Chondrocyte (in vitro differentiated cells): ENCODE measurements around the gene RPL13. TPM values are rescaled to one million over a fixed set of nuclear protein-coding genes. Genes with fewer than 3 reads are reported as not detected.

Experiments used
- DNase-seq: peaks from one replicate; pipeline ENCODE4 v3.0.0; 2021; ENCODE audit warnings: mixed read lengths, low spot score
- H3K27ac Mint-ChIP-seq: one replicate; pipeline ENCODE4 v1.8.0; 2021; ENCODE audit warnings: mild to moderate bottlenecking, moderate library complexity, mixed read lengths; ENCODE audit not compliant: unreplicated experiment
- H3K27me3 Mint-ChIP-seq: 2 replicates; pipeline ENCODE4 v1.8.0; 2021; ENCODE audit warnings: low read depth, mixed read lengths
- H3K36me3 Mint-ChIP-seq: 2 replicates; pipeline ENCODE4 v1.8.0; 2021; ENCODE audit warnings: low read depth, mixed read lengths
- H3K4me1 Mint-ChIP-seq: 2 replicates; pipeline ENCODE4 v1.8.0; 2021; ENCODE audit warnings: low read depth, mild to moderate bottlenecking, mixed read lengths
- H3K4me3 Mint-ChIP-seq: one replicate; pipeline ENCODE4 v1.8.0; 2021; ENCODE audit warnings: mild to moderate bottlenecking, moderate library complexity, mixed read lengths; ENCODE audit not compliant: unreplicated experiment
- H3K9me3 Mint-ChIP-seq: 2 replicates; pipeline ENCODE4 v1.8.0; 2021; ENCODE audit warnings: low read depth, mixed read lengths
- total RNA-seq: library from RNA; stranded (reverse); gene quantifications from 3 replicates; pipeline ENCODE4 v1.2.1, GENCODE V29; 2021
- TF ChIP-seq, protein P1 (sequence below): fragments of 200-600 bp; sonication (generic); IDR thresholded peaks from 2 replicates; pipeline ENCODE4 v1.5.0; 2021; ENCODE audit warnings: antibody characterized with exemption, mild to moderate bottlenecking, moderate library complexity

The RPL13 gene
- total RNA-seq, 1 donor from 2014 or later, result 1,149 TPM

- H3K27me3 Mint-ChIP-seq, result no peaks in the 10 kb centered on the region
- DNase-seq, result no peak
- TF ChIP-seq, protein P1, sequence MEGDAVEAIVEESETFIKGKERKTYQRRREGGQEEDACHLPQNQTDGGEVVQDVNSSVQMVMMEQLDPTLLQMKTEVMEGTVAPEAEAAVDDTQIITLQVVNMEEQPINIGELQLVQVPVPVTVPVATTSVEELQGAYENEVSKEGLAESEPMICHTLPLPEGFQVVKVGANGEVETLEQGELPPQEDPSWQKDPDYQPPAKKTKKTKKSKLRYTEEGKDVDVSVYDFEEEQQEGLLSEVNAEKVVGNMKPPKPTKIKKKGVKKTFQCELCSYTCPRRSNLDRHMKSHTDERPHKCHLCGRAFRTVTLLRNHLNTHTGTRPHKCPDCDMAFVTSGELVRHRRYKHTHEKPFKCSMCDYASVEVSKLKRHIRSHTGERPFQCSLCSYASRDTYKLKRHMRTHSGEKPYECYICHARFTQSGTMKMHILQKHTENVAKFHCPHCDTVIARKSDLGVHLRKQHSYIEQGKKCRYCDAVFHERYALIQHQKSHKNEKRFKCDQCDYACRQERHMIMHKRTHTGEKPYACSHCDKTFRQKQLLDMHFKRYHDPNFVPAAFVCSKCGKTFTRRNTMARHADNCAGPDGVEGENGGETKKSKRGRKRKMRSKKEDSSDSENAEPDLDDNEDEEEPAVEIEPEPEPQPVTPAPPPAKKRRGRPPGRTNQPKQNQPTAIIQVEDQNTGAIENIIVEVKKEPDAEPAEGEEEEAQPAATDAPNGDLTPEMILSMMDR, result no peak
- peaks cover 15% of the 10 kb centered on the region for H3K4me1 Mint-ChIP-seq
- no peaks in the 10 kb centered on the region for H3K9me3 Mint-ChIP-seq
- no peak overlapping the region for H3K27ac Mint-ChIP-seq
- H3K36me3 Mint-ChIP-seq, result no peaks in the 10 kb centered on the region
- no peak overlapping the region for H3K4me3 Mint-ChIP-seq
Observed at GRCh38 chr16:89606006-89606405, 45.5 kb downstream of the RPL13 start.

DNA sequence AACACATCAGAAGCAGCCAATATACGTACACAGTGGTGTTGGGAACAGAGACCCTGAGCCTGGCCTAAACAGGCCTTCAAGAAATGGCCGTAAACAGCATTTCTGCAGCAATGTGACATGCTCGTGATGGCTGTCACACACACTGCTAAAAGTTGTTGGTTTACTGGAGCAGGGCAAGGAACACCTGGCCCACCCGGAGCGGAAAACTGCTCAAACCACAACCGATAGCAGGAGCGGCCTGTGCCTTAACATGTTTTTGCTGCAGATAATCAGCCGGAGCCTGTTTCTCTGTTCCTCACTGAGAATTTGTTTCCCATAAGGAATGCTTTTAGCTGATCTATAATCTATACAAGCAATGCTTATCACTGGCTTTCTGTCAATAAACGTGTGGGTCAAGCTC is 47.0 kb downstream of the RPL13 start:
- Mint-ChIP-seq H3K27me3 (no peaks in the 10 kb centered on the region), H3K36me3 (no peaks in the 10 kb centered on the region)
- TF ChIP-seq, protein P1, result no peak

DNA sequence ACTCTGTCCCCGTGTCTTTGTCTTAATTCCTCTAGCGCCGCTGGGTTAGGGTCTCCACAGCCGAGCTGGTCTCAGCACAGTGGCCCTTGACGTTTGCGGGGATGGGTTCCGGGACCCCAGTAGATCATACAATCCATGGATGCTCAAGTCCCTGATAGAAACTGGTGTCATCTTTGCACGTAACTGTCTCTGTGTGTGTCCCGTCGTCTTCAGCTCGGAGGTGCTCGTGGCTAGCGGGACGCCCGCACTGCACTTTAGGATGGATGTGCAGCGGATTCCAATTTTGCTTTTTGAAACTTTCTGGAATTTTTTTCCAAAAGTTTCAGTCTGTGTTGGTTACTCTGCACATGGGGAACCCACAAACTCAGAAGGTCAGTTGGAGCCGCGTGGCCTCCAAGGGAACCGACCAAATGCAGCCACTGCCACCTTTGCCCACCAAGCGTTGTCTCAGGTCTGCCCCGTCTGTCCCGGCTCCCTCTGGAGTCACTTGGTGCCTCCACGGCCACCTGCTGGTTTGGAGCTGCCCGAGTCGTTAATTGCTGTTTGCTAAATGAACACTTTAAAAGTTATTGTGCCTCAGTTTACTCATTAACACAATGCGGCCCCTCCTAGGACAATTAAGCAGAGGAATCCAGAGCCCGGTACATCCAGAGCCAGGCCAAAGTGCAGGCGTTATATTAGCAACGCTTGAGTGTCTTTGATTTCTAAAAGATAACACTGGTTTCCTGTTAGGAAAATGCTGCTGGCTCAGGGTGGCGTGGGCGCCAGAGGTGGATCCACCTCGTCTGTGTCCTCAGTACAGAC is 47.7 kb downstream of the RPL13 start:
- peaks cover 3% of the 10 kb centered on the region for H3K4me1 Mint-ChIP-seq
- no peak overlapping the region for H3K27ac Mint-ChIP-seq
- H3K36me3 Mint-ChIP-seq, result no peaks in the 10 kb centered on the region
- DNase-seq, result no peak
- no peaks in the 10 kb centered on the region for H3K9me3 Mint-ChIP-seq
- H3K4me3 Mint-ChIP-seq, result no peak overlapping the region
- TF ChIP-seq, protein P1, result no peak
- no peaks in the 10 kb centered on the region for H3K27me3 Mint-ChIP-seq

More for the DNA sequence above, 47.0 kb downstream of the RPL13 start:
- DNase-seq, result no peak
- Mint-ChIP-seq H3K4me1 (peaks cover 7% of the 10 kb centered on the region), H3K4me3 (no peak overlapping the region), H3K27ac (no peak overlapping the region), H3K9me3 (no peaks in the 10 kb centered on the region)

DNA sequence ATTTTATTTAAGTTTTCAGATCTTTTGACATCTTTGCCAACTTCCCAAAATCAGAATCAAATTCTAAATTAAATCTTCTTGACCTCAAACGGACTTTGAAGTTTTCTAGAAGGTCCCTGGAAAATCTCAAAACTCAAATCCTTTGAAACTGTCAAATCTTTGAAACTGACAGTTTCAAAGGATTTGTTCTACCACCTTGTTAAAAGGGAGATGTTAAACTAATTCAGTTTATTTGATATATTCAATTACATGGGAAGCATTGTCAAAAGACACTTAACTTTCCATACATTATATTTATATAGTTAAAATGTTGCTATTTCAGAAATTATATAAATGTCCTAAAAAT is 49.6 kb downstream of the RPL13 start:
- peaks cover 3% of the 10 kb centered on the region for H3K4me1 Mint-ChIP-seq
- H3K9me3 Mint-ChIP-seq, result no peaks in the 10 kb centered on the region
- no peak overlapping the region for H3K27ac Mint-ChIP-seq
- TF ChIP-seq, protein P1, result no peak
- no peak overlapping the region for H3K4me3 Mint-ChIP-seq
- no peak for DNase-seq
- H3K27me3 Mint-ChIP-seq, result no peaks in the 10 kb centered on the region
- no peaks in the 10 kb centered on the region for H3K36me3 Mint-ChIP-seq

DNA sequence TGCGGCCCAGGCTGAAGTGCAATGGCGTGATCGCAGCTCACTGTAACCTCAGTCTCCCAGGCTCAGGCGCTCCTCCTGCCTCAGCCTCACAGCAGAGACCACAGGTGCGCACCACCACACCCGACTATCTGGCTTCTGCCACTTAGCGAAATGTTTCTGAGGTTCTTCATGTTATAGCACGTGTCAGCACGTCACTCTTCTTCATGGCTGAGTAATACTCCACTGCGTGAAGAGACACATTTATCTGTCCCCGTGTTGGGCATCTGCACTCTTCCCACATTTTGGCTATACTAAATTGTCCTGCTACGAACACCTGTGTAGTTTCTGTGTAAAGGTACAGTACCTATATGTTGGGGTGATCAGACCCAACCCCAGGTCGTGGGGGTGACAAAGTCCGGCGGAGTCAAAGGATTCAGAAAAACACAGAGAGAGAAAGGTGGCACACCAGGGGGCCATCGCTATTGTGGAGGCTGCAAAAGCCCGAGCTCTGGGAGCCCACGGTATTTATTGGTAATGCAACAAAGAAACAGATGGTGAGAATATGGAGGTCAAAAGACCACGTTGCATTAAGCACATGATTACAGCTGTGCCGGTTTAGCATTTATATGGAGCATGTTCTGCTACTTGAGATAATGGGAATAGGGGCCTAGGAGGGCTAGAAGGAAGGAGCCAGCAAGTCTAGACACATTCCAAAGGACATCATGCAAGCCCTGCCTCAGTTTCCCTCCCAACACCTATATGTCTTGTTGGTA is 52.1 kb downstream of the RPL13 start:
- Mint-ChIP-seq H3K9me3 (no peaks in the 10 kb centered on the region), H3K4me1 (peaks cover 3% of the 10 kb centered on the region), H3K4me3 (no peak overlapping the region), H3K27ac (no peak overlapping the region), H3K36me3 (no peaks in the 10 kb centered on the region), H3K27me3 (no peaks in the 10 kb centered on the region)
- no peak for DNase-seq
- TF ChIP-seq, protein P1, result no peak
